CD4-positive, alpha-beta T cell treated with Interleukin-17A for 1 hour (primary cell): ENCODE measurements around the gene LIF.

Experiments
- DNase-seq: peaks from one replicate; pipeline ENCODE4 v3.0.0-alpha.2; 2020

LIF gene

DNA sequence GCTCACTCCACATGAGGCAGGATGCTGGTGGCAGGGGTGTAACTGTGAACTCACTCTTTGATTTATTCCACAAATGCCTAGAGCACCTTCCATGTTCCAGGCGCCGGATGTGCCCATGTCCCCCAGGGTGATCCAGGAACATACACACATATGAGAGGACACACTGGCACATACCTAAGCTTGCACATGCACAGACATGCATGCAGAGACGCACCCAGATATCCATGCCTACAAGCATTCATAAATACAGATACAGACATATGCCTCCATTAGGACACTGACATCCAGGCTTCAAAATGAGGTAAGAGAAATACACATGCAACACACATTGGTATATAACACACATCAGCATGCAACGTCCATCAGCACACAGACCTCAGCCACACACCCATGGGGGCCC is 15.6 kb upstream of the LIF start:
- DNase-seq: no peak

GRCh38 chr22:30261134-30261533 is 14.6 kb upstream of the LIF start:
- DNase-seq: no peak

- DNase-seq: no peak
Measured at GRCh38 chr22:30260682-30261081, 14.1 kb upstream of the LIF start.

DNA sequence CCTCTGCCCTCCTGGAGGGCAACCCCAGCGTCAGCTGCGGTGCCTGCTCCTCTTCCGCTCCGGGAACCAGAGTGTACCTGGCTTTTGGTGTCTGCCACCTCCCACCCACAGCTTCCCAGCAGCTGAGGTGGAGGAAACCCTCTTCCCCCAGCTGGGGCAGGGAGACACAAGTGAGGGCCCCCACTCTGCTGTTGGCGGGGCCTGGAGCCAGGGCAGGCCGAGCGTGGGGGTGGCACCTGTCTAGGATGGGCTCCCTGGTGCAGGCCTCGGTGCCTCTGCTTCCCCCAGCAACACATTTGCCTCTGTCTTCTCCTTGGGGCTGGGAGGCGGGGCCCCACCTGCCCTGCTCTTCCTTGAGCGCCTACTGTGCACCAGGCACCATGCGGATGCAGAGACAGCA is 13.7 kb upstream of the LIF start:
- no peak for DNase-seq

DNA sequence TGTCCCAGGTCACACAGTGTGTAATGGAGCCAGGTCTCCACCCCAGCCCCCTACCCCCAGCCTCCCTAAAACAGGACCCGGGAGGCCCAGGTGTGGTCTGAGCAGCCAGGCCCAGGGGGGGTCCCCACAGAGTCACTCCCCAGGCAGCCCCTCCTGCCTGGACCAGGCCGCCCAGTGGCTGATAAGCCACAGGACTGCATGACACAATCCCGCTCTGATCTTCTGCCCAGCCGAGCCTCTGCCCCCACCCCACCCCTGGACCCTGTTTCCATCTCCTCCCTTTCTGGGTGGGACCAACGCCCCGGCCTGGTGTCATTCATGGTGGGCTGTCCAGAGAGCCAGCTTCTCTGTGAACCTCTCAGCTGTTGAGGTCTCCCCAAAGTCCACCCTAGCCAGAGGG is 7.8 kb upstream of the LIF start:
- no peak for DNase-seq

- DNase-seq: no peak
Measured at GRCh38 chr22:30253205-30253852, 6.8 kb upstream of the LIF start.

GRCh38 chr22:30252411-30253204 is 6.0 kb upstream of the LIF start:
- no peak for DNase-seq

DNA sequence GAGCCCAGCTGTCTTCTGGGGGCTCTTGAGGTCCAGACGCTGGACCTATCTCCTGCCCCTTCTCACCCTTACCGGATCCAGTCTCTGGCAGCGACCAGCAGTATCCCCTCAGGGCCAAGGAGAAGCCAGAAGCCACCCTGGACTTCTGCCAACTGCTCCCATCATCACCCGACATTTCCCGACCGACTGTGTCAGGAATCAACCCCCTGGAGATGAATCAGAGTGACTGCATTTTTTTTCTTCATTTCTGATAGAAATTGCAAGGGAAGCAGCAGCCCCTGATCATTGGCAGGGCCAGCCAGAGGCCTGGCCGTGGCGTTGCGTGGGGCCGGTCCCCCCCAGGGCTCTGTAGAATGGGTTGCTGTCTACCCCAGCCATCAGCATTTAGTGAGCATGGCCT is 5.2 kb upstream of the LIF start:
- DNase-seq: no peak

GRCh38 chr22:30250661-30251267 is 4.2 kb upstream of the LIF start:
- DNase-seq: no peak

DNA sequence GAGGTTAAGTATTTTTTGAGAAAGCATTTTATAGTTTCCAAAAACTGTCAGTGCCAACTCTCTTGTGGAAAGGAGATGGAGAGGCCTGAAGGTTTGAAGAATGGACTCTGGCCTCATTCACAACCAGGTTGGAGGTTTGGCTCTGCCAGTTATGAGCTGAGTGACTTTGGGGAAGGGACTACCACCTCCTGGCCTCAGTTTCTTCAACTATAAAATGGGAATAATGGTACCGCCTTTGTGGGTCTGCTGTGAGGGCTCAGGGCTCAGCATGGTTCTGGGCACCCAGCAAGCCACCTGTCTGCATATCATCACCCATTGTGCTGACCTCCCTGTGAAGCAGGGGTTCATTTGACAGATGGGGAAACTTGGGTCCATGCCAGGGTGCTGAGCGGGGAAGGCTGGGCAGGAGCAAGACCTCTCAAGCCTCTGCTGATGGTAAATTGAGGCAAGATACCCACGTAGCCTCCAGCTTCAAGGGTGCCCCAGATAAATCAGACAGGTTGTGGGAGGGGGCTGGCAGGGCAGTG is 3.5 kb upstream of the LIF start:
- DNase-seq: no peak

- DNase-seq: no peak
Measured at GRCh38 chr22:30249049-30250038, 2.8 kb upstream of the LIF start.

- DNase-seq: no peak
Measured at GRCh38 chr22:30248484-30248883, 1.9 kb upstream of the LIF start.

GRCh38 chr22:30247974-30248373 is 1.4 kb upstream of the LIF start:
- no peak for DNase-seq

- DNase-seq: no peak
Measured at GRCh38 chr22:30247561-30247960, 1.0 kb upstream of the LIF start.

DNA sequence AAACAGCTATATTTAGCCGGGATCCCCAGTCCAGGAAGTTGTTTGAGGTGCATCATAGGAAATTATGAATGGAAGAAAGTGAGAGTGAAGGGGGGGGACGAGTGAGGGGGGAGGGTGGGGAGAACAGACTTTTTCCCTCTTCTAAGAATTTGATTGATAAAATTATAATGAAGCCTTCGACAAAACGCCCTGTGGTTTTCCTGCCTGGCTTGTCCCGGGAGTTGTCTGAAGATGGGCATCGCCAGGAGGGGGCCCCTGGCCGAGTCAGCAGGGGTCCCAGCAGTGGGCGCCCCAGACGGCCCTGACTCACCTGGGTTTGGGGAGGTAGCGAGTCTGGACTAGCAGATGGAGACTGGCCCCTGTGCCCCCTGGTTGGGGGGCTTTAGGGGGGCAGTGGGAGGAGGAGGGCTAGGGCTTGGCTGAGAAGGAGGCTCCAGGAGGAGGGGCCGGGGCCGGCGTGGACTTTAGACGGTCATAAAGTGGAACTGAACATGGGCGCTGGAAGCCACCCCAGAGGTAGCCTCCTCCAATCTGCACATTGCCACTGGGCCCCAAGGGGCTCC is 336 bp upstream of the LIF start:
- DNase-seq: no peak

DNA sequence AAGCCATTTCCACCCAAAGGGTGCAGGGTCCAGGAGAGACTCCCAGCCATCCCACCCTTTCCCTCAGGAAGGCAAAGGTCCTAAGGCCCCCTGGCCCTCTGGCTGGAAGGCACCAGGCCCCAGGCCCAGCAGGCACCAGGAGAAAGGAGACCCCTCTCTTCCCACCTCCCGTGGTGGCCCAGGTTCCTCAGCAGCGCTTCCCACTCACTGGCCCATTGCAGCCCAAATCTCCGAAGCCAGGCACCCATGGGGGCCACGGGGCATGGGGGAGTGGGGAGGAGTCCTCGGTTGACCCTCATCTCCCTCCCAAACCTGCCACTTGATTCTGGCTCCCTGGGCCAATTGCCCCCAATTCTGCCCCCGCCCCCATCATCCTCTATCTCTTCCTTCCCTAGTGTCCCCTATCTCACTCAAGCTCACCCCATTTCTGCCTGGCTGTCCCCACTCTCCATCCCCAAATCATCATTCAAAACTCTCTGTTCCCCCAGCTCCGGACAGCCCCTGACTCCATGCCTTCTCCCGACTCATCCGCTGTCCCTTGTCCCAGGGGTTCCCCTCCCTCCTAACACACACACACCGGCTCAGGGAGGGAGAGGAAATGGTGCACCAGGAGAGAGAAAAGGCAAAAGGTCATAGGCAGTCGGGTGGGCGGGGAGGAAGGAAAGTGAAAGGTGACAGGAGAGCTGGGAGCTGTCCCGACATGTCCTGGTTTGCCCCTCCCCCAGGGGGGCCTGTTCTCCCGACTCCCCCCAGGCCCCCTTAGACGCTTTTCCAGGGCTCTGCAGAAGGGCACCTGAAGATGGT is 1.2 kb downstream of the LIF start:
- DNase-seq: no peak

DNA sequence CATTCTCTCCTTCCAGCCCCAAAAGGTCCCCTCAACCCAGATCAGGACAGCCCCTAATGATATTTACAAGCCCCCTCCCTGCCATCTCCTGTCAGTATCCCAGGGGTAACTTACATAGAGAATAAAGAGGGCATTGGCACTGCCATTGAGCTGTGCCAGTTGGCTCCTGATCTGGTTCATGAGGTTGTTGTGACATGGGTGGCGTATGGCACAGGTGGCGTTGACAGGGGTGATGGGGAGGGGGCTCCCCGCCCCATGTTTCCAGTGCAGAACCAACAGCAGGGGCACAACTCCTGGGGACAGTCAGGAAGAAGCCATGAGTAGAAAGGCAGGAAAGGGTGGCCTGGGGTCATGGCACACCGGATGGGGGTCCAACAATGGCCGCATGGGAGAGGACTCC is 1.9 kb downstream of the LIF start:
- DNase-seq: no peak

GRCh38 chr22:30244066-30244465 is 2.5 kb downstream of the LIF start:
- DNase-seq: no peak

DNA sequence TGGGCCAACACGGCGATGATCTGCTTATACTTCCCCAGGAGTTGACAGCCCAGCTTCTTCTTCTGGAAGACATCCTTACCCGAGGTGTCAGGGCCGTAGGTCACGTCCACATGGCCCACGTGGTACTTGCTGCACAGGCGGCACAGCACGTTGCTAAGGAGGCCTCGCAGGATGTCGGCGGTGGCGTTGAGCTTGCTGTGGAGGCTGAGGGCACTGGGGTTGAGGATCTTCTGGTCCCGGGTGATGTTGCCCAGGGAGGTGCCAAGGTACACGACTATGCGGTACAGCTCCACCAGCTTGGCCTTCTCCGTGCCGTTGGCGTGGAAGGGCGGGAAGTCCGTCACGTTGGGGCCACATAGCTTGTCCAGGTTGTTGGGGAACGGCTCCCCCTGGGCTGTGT is 2.9 kb downstream of the LIF start:
- no peak for DNase-seq

DNA sequence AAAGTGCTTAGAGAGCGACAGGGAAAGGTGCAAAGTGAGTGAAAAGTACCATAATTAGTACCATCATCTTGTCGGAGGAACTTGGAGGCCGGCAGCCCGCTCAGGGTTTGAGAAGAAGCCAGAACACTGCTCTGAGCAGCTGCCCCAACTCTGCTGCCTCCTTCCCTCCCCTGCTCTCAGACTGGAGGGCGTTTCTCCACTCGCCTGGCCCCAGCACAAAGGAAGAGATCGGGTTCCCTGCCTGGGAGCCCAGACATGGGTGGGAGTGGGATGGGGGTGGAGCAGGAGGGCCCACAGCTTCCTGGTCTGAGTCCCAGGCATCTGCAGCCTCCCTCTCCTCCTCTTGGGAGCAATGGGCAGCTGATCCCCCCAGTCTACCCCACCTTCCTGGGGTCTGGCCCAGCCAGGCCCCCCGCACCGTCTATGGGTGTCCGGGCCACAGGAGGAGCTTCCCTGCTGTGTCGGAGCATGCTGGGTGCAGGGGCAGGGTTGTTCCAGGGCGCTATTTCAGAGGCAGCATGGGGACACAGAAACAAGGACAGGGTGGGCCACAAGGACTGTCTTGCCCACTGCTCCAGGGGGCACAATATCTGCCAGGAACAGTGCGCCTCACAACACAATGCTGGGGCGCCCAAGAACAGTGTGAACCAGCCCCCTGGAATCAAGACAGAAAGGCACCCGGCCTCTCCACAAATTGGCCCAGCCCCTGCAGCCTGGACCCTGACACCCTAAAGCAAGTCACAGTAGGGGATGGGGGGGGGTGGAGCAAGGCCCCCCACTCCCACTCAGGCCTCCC is 4.8 kb downstream of the LIF start:
- DNase-seq: no peak
